Ovary (tissue), 3 donors: ENCODE results near the gene DDR1.

ENCODE experiments used
- CTCF ChIP-seq, 3 donors: fragments of 450-650 bp in 2 of 3; fragments of 200-600 bp in 1 of 3; IDR thresholded peaks; one replicate each; pipeline versions ENCODE4 v1.5.1 to v1.8.0; 2016 to 2022; ENCODE audit warnings: antibody characterized with exemption in 3 of 3, mild to moderate bottlenecking in 1 of 3
- EP300 ChIP-seq: sonication (generic); formaldehyde crosslinking; IDR thresholded peaks from one replicate; pipeline ENCODE4 v1.6.1; 2017; ENCODE audit warnings: antibody characterized with exemption
- POLR2A ChIP-seq: fragments of 450-650 bp; IDR thresholded peaks from one replicate; pipeline ENCODE4 v1.6.1; 2017; ENCODE audit warnings: antibody characterized with exemption, mild to moderate bottlenecking, moderate library complexity
- donor health status: DM: no; HTN: no; CAD: no.

- TF ChIP-seq CTCF (IDR thresholded peaks at IDR 0.05) (no peak), POLR2A (no peak), EP300 (no peak)
Observed at GRCh38 chr6:30891816-30892538, 7.7 kb downstream of the DDR1 start.
